SK-N-MC (cell line): Measurements from ENCODE around the gene PALM.

ENCODE experiments used
- EZH2 ChIP-seq: fragments of 200-600 bp; sonication (generic); IDR thresholded peaks from one replicate; pipeline ENCODE4 v1.6.1; 2017; ENCODE audit warnings: antibody characterized with exemption
- POLR2AphosphoS5 ChIP-seq: IDR thresholded peaks from 2 replicates; pipeline ENCODE4 v1.6.1; 2012; ENCODE audit warnings: mild to moderate bottlenecking, low read depth, low read length, borderline replicate concordance

- TF ChIP-seq EZH2 (no peak), POLR2AphosphoS5 (no peak)
Measured at GRCh38 chr19:710767-711166, 2.0 kb downstream of the PALM start.
